ENCODE results near the gene IFRD2. TPM values are rescaled to one million over a fixed set of nuclear protein-coding genes. Genes with fewer than 3 reads are reported as not detected.

Gene IFRD2
- total and polyA plus RNA-seq, 2 of the 8 experiments (the other 6 are each of a cell fraction or from before 2014, with no cell fraction given), result 76.7 to 88.8 TPM

- no peak for TF ChIP-seq ATF2 (IDR thresholded peaks at IDR 0.05; ENCODE audit: low read length)
- TF ChIP-seq JUND (IDR thresholded peaks at IDR 0.05; ENCODE audit: low read length), result no peak
- no peak for TF ChIP-seq RAD21 (IDR thresholded peaks at IDR 0.05 in 1 of 2, conservative IDR thresholded peaks at IDR 0.05 in 1 of 2; ENCODE audit: low read depth in 2 of 2, low read length in 2 of 2)
- no peak for TF ChIP-seq TEAD4 (IDR thresholded peaks at IDR 0.05; ENCODE audit: low read depth, low read length)
- no peak for TF ChIP-seq RNF2 (IDR thresholded peaks at IDR 0.05; ENCODE audit: borderline replicate concordance, low read depth, low read length, missing control alignments, poor library complexity, severe bottlenecking)
- TF ChIP-seq TBP (IDR thresholded peaks at IDR 0.05; ENCODE audit: low read depth, low read length), result no peak
Observed at GRCh38 chr3:50293079-50293801, 1.0 kb upstream of the IFRD2 start (continued).

Measured in H1 (cell line).